ENCODE results near the gene ADM.

The ADM gene

DNA sequence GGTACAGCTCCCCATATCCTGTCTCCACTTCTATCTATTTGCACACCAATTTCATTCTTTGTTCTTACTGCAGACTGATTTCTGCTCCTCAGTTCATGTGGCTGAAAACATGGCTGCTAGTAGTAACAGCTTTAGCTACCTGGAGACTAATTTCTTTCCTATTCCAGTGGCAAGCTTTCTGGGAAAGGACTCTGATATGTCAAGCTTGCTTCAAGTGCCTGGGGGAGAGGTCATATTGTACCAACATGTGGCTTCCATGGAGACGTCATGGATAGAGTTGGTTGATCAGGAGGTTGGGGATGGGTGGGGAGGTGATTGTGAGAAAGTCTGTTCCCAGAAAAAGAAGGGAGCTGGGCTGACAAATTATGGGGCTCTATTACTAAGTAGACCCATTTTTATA, 44.9 kb downstream of the ADM start:
- no peak for DNase-seq (ENCODE audit: low read depth)
- TF ChIP-seq, protein P1, sequence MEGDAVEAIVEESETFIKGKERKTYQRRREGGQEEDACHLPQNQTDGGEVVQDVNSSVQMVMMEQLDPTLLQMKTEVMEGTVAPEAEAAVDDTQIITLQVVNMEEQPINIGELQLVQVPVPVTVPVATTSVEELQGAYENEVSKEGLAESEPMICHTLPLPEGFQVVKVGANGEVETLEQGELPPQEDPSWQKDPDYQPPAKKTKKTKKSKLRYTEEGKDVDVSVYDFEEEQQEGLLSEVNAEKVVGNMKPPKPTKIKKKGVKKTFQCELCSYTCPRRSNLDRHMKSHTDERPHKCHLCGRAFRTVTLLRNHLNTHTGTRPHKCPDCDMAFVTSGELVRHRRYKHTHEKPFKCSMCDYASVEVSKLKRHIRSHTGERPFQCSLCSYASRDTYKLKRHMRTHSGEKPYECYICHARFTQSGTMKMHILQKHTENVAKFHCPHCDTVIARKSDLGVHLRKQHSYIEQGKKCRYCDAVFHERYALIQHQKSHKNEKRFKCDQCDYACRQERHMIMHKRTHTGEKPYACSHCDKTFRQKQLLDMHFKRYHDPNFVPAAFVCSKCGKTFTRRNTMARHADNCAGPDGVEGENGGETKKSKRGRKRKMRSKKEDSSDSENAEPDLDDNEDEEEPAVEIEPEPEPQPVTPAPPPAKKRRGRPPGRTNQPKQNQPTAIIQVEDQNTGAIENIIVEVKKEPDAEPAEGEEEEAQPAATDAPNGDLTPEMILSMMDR (IDR thresholded peaks at IDR 0.05; ENCODE audit: insufficient read depth, low read depth, low read length, missing control alignments), result no peak
- H3K4me3 ChIP-seq (ENCODE audit: low read depth, low read length), result no peak overlapping the region

DNA sequence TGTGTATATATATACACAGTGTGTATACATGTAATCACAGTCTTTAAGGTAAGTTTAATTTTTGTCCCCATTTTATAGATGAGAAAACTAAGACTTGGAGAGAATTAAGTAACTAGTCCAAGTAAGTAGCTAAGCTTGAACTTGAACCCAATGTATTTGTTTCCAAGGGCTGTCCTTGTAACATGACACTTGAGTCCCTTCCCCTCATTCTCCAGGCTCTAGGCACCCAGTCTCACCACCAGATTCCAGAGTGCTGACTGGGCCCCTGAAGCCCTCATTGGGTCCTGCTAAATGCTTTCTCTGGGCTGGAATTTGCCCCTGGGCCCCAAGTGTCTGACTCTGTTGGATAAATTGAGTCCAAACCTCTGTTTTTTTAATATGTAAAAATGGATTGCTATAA, 45.5 kb downstream of the ADM start:
- TF ChIP-seq, protein P1 (IDR thresholded peaks at IDR 0.05; ENCODE audit: insufficient read depth, low read depth, low read length, missing control alignments), result no peak
- DNase-seq (ENCODE audit: low read depth), result no peak
- no peak overlapping the region for H3K4me3 ChIP-seq (ENCODE audit: low read depth, low read length)

DNA sequence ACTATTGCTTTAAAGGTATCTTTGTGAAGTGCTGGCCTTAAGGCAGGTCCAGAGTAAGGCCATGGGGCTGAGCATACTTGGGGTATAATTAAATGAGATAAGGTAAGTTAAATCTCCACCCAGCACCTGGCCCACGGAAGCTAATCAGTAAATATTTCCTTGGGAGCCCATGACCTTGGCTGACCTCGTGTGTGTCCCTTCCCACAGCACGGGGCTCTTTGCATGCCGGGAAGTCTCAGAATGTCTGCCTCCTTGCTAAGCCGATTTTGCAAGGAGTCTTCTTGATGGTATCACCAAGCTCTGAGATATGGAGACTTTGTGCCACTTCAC, 46.5 kb downstream of the ADM start:
- TF ChIP-seq, protein P1 (IDR thresholded peaks at IDR 0.05; ENCODE audit: insufficient read depth, low read depth, low read length, missing control alignments), result no peak
- no peak overlapping the region for H3K4me3 ChIP-seq (ENCODE audit: low read depth, low read length)
- no peak for DNase-seq (ENCODE audit: low read depth)

DNA sequence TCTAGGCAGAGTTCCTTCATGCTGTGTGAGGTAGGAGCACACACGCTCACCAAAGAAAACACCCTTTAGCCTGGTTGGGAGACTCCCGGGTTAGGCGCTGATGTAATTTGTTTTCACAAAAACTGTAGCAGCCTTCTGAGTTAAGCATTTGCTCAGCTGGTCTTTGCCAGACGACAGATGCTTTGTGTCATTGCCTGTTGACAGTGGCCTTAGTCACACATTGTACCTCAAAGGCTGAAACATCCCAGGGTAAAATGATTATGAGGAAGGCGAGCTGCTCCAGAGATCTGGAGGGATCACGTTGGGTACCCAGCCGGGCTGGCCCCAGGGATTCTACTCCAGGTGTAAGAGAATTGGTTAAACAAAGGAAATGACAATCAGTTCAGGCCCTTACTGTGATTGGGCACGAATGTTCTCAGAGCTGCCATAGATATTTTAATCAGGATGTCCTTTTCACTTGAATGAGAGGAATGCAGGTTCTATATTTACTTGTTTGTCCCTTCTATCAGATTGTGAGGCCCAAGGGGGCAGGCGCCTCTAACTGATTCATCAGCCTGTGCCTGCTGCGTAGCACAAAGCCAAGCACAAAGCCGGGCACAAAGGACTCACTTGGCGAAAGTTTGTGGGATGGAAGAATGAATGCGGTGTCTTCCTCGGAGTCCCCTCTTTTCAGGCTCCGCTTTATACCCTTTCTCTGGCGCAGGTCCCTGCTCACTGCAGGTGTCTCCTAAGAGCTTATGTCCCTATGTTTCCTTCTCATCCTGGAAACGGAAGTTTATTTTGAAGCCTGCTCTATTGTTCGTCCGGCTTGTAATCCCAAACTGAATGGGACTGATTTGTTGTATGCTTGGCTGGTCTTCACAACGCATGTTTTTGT, 47.1 kb downstream of the ADM start:
- H3K4me3 ChIP-seq (ENCODE audit: low read depth, low read length), result no peak overlapping the region
- TF ChIP-seq, protein P1 (IDR thresholded peaks at IDR 0.05; ENCODE audit: insufficient read depth, low read depth, low read length, missing control alignments), result no peak
- DNase-seq (ENCODE audit: low read depth), result no peak

DNA sequence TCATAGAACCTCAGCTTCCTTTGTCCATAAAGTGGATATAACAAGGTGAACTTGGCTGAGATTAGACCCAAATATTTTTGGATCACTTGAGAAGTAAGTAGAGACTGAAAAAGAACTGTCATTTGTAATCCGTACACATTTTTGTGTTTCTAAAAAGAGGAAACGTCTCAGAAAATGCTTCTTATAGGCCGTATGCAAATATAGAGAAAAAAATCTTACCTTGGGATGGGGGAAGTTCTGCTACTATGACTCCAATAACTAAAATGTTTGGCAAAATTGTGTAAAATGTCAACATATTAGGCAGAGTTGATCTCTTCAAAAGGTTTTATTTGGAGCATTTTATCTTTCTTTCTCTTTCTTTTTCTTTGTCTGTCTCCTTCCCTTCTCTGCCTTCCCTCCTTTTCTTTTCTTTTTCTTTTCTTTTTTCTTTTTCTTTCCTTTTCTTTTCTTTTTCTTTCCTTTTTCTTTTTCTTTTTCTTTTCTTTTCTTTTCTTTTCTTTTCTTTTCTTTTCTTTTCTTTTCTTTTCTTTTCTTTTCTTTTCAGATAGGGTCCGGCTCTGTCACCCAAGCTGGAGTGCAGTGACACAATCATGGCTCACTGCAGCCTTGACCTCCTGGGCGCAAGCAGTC, 48.2 kb downstream of the ADM start:
- no peak for DNase-seq (ENCODE audit: low read depth)
- H3K4me3 ChIP-seq (ENCODE audit: low read depth, low read length), result no peak overlapping the region
- TF ChIP-seq, protein P1 (IDR thresholded peaks at IDR 0.05; ENCODE audit: insufficient read depth, low read depth, low read length, missing control alignments), result no peak

DNA sequence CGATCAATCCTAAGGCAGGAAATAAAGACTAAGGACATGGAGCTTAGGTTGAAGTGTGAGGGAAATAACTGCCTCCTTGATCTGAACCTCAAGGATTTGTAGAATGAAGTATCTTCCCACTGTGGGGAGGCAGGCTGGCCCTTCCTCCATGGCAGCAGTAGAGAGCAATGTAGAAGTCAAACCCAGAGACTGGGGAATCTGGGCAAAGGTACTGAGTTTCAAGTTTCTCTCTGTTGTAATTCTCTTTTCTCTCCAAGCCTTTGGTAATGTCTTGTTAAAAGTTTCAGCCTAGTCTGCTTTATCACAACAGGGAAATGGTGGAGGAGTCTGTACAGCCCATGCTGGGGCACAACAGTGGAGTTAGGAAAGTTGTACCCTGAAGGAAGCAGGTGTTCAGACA, 49.5 kb downstream of the ADM start:
- H3K4me3 ChIP-seq (ENCODE audit: low read depth, low read length), result no peak overlapping the region
- DNase-seq (ENCODE audit: low read depth), result no peak
- TF ChIP-seq, protein P1 (IDR thresholded peaks at IDR 0.05; ENCODE audit: insufficient read depth, low read depth, low read length, missing control alignments), result no peak
